Left kidney (tissue), 1 donor: Measurements from ENCODE around the gene IRF9. TPM values are rescaled to one million over a fixed set of nuclear protein-coding genes. Genes with fewer than 3 reads are reported as not detected.

Experiments used
- polyA plus RNA-seq: library from polyadenylated mRNA; unstranded; fragments of 120-200 nt; gene quantifications from one replicate; pipeline ENCODE4 v1.2.1, GENCODE V29; 2013; ENCODE audit not compliant: insufficient read length

IRF9 gene
- polyA plus RNA-seq, 1 donor, result 64.5 TPM

Other genes with a start within 250 kb of the IRF9 start
- gene DHRS4, start 207.5 kb upstream of the IRF9 start, polyA plus RNA-seq, result 43.3 TPM
- 39.6 TPM for gene DHRS4L2, start 172.3 kb upstream of the IRF9 start, polyA plus RNA-seq
- 2.4 TPM for gene CARMIL3, start 109.3 kb upstream of the IRF9 start, polyA plus RNA-seq
- gene CPNE6, start 89.7 kb upstream of the IRF9 start, polyA plus RNA-seq, result 0.18 TPM
- 35.8 TPM for gene PCK2, start 67.0 kb upstream of the IRF9 start, polyA plus RNA-seq
- 75.4 TPM for gene DCAF11, start 46.5 kb upstream of the IRF9 start, polyA plus RNA-seq
- gene NRL, start 46.3 kb upstream of the IRF9 start, polyA plus RNA-seq, result 2.6 TPM
- 1.1 TPM for gene FITM1, start 30.6 kb upstream of the IRF9 start, polyA plus RNA-seq
- 191 TPM for gene PSME1, start 25.1 kb upstream of the IRF9 start, polyA plus RNA-seq
- gene EMC9, start 19.7 kb upstream of the IRF9 start, polyA plus RNA-seq, result 19.2 TPM
- gene PSME2, start 14.7 kb upstream of the IRF9 start, polyA plus RNA-seq, result 158 TPM
- 57.5 TPM for gene RNF31, start 13.8 kb upstream of the IRF9 start, polyA plus RNA-seq
- gene REC8, start 10.8 kb downstream of the IRF9 start, polyA plus RNA-seq, result 88.7 TPM
- gene IPO4, start 27.6 kb downstream of the IRF9 start, polyA plus RNA-seq, result 35.6 TPM
- gene TM9SF1, start 34.2 kb downstream of the IRF9 start, polyA plus RNA-seq, result 39.7 TPM
- gene TSSK4, start 44.4 kb downstream of the IRF9 start, polyA plus RNA-seq, result 13.3 TPM
- 63.7 TPM for gene CHMP4A, start 52.2 kb downstream of the IRF9 start, polyA plus RNA-seq
- 8.4 TPM for gene MDP1, start 54.8 kb downstream of the IRF9 start, polyA plus RNA-seq
- 231 TPM for gene NEDD8, start 71.1 kb downstream of the IRF9 start, polyA plus RNA-seq
- 121 TPM for gene GMPR2, start 71.7 kb downstream of the IRF9 start, polyA plus RNA-seq
- gene TINF2, start 81.4 kb downstream of the IRF9 start, polyA plus RNA-seq, result 62.4 TPM
- gene TGM1, start 101.9 kb downstream of the IRF9 start, polyA plus RNA-seq, result 2.3 TPM
- gene RABGGTA, start 110.3 kb downstream of the IRF9 start, polyA plus RNA-seq, result 18.8 TPM
- 48.9 TPM for gene DHRS1, start 138.5 kb downstream of the IRF9 start, polyA plus RNA-seq
- gene NOP9, start 138.6 kb downstream of the IRF9 start, polyA plus RNA-seq, result 29.0 TPM
- 24.8 TPM for gene CIDEB, start 146.7 kb downstream of the IRF9 start, polyA plus RNA-seq
- 4.6 TPM for gene LTB4R2, start 148.9 kb downstream of the IRF9 start, polyA plus RNA-seq
- 6.7 TPM for gene LTB4R, start 150.2 kb downstream of the IRF9 start, polyA plus RNA-seq
- 22.4 TPM for gene ADCY4, start 173.8 kb downstream of the IRF9 start, polyA plus RNA-seq
- gene RIPK3, start 178.7 kb downstream of the IRF9 start, polyA plus RNA-seq, result 3.5 TPM
- gene NFATC4, start 206.9 kb downstream of the IRF9 start, polyA plus RNA-seq, result 70.3 TPM
- gene NYNRIN, start 237.7 kb downstream of the IRF9 start, polyA plus RNA-seq, result 54.6 TPM